Pons (tissue), 1 donor: Measurements from ENCODE around the gene RBM18.

Experiments
- DNase-seq: peaks from one replicate; pipeline ENCODE4 v3.0.0-alpha.2; 2016; ENCODE audit warnings: low spot score

The RBM18 gene

GRCh38 chr9:122258886-122259415, 5.7 kb downstream of the RBM18 start:
- no peak for DNase-seq

- no peak for DNase-seq
These were observed 8.4 kb downstream of the RBM18 start for GRCh38 chr9:122256206-122256605.

GRCh38 chr9:122254761-122255160, 9.9 kb downstream of the RBM18 start:
- no peak for DNase-seq

- no peak for DNase-seq
These were observed 11.8 kb downstream of the RBM18 start for GRCh38 chr9:122252796-122253195.

- peak; percentile 85 for DNase-seq
These were observed 13.3 kb downstream of the RBM18 start for GRCh38 chr9:122251351-122251750.

- no peak for DNase-seq
These were observed 16.2 kb downstream of the RBM18 start for GRCh38 chr9:122248448-122248865.

GRCh38 chr9:122246666-122247065, 18.0 kb downstream of the RBM18 start:
- no peak for DNase-seq

GRCh38 chr9:122244349-122244748, 20.3 kb downstream of the RBM18 start:
- no peak for DNase-seq

GRCh38 chr9:122239722-122240121, 24.9 kb downstream of the RBM18 start:
- peak; percentile 48 for DNase-seq

GRCh38 chr9:122236681-122237080, 28.0 kb downstream of the RBM18 start:
- DNase-seq = no peak

- no peak for DNase-seq
These were observed 30.5 kb downstream of the RBM18 start for GRCh38 chr9:122234022-122234748.

GRCh38 chr9:122232796-122233306, 31.8 kb downstream of the RBM18 start:
- DNase-seq = no peak

GRCh38 chr9:122229485-122229837, 35.2 kb downstream of the RBM18 start:
- no peak for DNase-seq

- DNase-seq = no peak
These were observed 35.8 kb downstream of the RBM18 start, which contains the start of gene LHX6 for GRCh38 chr9:122228568-122229484. LHX6 (minus strand) TSS chr9:122228957; CDS start chr9:122228740, 217 bp downstream.

- DNase-seq = no peak
These were observed 36.5 kb downstream of the RBM18 start for GRCh38 chr9:122228191-122228567.

GRCh38 chr9:122227575-122227900, 37.1 kb downstream of the RBM18 start:
- no peak for DNase-seq

GRCh38 chr9:122226758-122227574, 37.7 kb downstream of the RBM18 start:
- no peak for DNase-seq

GRCh38 chr9:122226142-122226757, 38.4 kb downstream of the RBM18 start:
- DNase-seq = no peak

- no peak for DNase-seq
These were observed 39.1 kb downstream of the RBM18 start for GRCh38 chr9:122225312-122226141.

GRCh38 chr9:122223435-122223834, 41.2 kb downstream of the RBM18 start:
- no peak for DNase-seq

GRCh38 chr9:122222791-122223190, 41.8 kb downstream of the RBM18 start:
- no peak for DNase-seq
